HCT116 (cell line): ENCODE results near the gene SLC18B1. TPM values are rescaled to one million over a fixed set of nuclear protein-coding genes. Genes with fewer than 3 reads are reported as not detected.

Experiments used
- CEBPB ChIP-seq: IDR thresholded peaks from 2 replicates; pipeline ENCODE4 v1.6.1; 2012; ENCODE audit warnings: low read depth
- EZH2 ChIP-seq: fragments of 200-600 bp; sonication (generic); IDR thresholded peaks from 2 replicates; pipeline ENCODE4 v1.6.1; 2017; ENCODE audit warnings: antibody characterized with exemption, mixed run types
- EZH2phosphoT487 ChIP-seq: fragments of 200-600 bp; IDR thresholded peaks from 2 replicates; pipeline ENCODE4 v1.6.1; 2018; ENCODE audit warnings: antibody characterized with exemption, borderline replicate concordance
- SIN3A ChIP-seq: IDR thresholded peaks from 2 replicates; pipeline ENCODE4 v1.6.1; 2012; ENCODE audit warnings: low read depth
- total RNA-seq: library from RNA; stranded (reverse); gene quantifications from one replicate; pipeline ENCODE4 v1.2.1, GENCODE V29; 2021; ENCODE audit not compliant: unreplicated experiment

Gene SLC18B1
- total RNA-seq, 1 experiment from 2014 or later = 18.1 TPM

- TF ChIP-seq CEBPB = no peak
- TF ChIP-seq SIN3A = no peak
- no peak for TF ChIP-seq EZH2phosphoT487
- no peak for TF ChIP-seq EZH2
- TF ChIP-seq, all 23 proteins: peak for 0
Observed at GRCh38 chr6:132719736-132720448, 78.5 kb downstream of the SLC18B1 start (continued).

Other genes starting within 250 kb of the SLC18B1 start
- not detected for gene TAAR8, start 246.0 kb downstream of the SLC18B1 start, total RNA-seq
- gene TAAR6, start 228.3 kb downstream of the SLC18B1 start, total RNA-seq = not detected
- not detected for gene TAAR5, start 208.9 kb downstream of the SLC18B1 start, total RNA-seq
- not detected for gene TAAR2, start 174.4 kb downstream of the SLC18B1 start, total RNA-seq
- not detected for gene TAAR1, start 139.5 kb downstream of the SLC18B1 start, total RNA-seq
- not detected for gene VNN1, start 84.6 kb downstream of the SLC18B1 start, total RNA-seq
- 0.37 TPM for gene VNN2, start 40.7 kb downstream of the SLC18B1 start, total RNA-seq
- gene RPS12, start 15.9 kb upstream of the SLC18B1 start, total RNA-seq = 1,660 TPM